DOHH2 (cell line): ENCODE measurements around the gene RTRAF.

Experiments used
- CTCF ChIP-seq: fragments of 200-600 bp; sonication (generic); IDR thresholded peaks from one replicate; pipeline ENCODE4 v1.5.1; 2014; ENCODE audit warnings: antibody characterized with exemption, mild to moderate bottlenecking, low read depth, low read length; ENCODE audit not compliant: poor library complexity, severe bottlenecking
- EZH2phosphoT487 ChIP-seq: fragments of 200-600 bp; sonication (generic); IDR thresholded peaks from 2 replicates; pipeline ENCODE4 v1.6.1; 2017; ENCODE audit warnings: borderline replicate concordance, mild to moderate bottlenecking, antibody characterized with exemption, low read length, moderate library complexity, mixed read lengths

- TF ChIP-seq CTCF (no peak), EZH2phosphoT487 (no peak)
Measured at GRCh38 chr14:52048641-52049204, 59.4 kb downstream of the RTRAF start.
